ENCODE data around the gene DCDC2C. TPM values are rescaled to one million over a fixed set of nuclear protein-coding genes. Genes with fewer than 3 reads are reported as not detected.

DCDC2C gene
- total RNA-seq, 1 donor from 2014 or later: not detected

DNA sequence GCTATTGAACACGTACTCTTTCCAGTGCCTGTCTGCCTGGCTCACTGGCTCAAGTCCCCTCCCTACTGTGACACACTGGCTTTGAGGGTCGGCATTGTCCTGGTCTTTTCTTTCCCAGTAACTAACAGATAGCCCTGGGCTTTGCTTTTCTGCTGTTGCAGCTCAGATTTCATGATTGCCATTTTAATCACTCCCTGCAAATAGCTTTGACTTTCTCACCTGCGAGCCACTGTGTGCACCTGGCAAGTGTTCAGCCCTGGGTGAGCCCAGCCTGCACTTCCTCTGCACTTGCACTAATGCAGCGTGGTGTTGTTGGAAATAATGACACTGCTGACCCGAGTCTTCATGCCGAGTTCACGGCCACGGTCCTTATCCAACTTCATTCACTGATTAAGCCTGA, 52.9 kb downstream of the DCDC2C start:
- no peak for DNase-seq (ENCODE audit: low read depth)
- TF ChIP-seq, protein P1, sequence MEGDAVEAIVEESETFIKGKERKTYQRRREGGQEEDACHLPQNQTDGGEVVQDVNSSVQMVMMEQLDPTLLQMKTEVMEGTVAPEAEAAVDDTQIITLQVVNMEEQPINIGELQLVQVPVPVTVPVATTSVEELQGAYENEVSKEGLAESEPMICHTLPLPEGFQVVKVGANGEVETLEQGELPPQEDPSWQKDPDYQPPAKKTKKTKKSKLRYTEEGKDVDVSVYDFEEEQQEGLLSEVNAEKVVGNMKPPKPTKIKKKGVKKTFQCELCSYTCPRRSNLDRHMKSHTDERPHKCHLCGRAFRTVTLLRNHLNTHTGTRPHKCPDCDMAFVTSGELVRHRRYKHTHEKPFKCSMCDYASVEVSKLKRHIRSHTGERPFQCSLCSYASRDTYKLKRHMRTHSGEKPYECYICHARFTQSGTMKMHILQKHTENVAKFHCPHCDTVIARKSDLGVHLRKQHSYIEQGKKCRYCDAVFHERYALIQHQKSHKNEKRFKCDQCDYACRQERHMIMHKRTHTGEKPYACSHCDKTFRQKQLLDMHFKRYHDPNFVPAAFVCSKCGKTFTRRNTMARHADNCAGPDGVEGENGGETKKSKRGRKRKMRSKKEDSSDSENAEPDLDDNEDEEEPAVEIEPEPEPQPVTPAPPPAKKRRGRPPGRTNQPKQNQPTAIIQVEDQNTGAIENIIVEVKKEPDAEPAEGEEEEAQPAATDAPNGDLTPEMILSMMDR (conservative IDR thresholded peaks at IDR 0.05; ENCODE audit: low read depth, low read length): no peak
- H3K4me3 ChIP-seq (ENCODE audit: low read depth, low read length): no peak overlapping the region

DNA sequence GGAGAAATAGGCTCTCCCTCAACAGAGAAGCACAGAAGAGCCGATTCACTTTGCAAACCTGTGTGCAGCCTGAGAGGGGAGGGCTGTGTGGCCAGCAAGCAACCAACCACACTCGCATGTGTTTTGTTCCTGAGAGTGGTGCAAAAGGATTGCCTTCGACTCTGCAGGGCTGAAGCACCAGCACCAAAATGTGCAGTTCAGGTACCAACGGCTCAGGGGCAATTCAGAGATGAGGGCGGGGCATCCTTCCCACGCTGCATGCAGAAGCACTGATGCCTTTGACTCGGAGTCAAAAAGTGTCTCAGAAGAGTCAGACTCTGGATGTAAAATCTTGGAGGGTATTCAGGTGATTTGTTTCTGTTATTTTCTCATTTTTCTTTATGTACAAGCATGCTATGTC, 55.5 kb downstream of the DCDC2C start:
- TF ChIP-seq, protein P1 (conservative IDR thresholded peaks at IDR 0.05; ENCODE audit: low read depth, low read length): no peak

DNA sequence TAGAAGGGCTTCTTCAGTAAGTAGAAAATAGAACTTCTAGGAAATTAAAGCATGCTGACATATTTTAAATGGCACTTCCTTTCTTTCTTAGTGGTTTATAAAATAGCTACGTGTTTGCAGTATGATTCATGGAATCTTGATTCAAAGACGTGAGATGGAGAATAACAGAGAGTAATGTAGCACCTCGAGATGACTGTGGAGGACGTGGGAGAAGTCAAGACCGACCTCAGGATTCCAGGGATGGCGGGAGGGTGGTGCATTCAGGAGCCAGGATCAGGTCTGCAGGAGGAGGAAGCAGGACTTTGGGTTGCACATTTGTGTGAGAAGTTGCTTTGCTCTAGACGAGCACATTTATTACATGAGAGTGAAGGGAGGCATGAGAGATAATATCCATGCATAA, 56.0 kb downstream of the DCDC2C start:
- TF ChIP-seq, protein P1 (conservative IDR thresholded peaks at IDR 0.05; ENCODE audit: low read depth, low read length): no peak
- no peak for DNase-seq (ENCODE audit: low read depth)

More for the DNA sequence above, 55.5 kb downstream of the DCDC2C start:
- no peak for DNase-seq (ENCODE audit: low read depth)
- H3K4me3 ChIP-seq (ENCODE audit: low read depth, low read length): no peak overlapping the region

DNA sequence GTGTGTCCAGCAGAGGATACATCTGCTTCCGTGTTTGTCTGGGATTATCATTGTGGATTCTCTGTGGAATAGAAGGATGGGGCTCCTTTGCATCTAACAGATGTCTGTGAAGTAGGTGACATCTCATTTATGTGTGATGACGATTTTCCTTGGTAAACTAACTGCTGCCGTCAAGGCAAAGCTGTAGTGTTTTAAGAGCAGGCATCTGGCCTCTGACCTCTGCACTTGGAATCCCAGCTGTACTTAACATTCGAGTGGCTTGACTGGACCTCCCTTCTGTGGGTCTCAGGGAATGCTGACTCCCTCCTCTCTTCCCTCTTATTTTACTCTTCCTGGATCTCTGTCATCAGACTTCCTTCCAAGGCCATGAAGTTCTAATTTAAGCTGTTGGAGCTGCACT, 56.4 kb downstream of the DCDC2C start:
- H3K4me3 ChIP-seq (ENCODE audit: low read depth, low read length): no peak overlapping the region
- TF ChIP-seq, protein P1 (conservative IDR thresholded peaks at IDR 0.05; ENCODE audit: low read depth, low read length): no peak
- no peak for DNase-seq (ENCODE audit: low read depth)

More for the DNA sequence above, 56.0 kb downstream of the DCDC2C start:
- no peak overlapping the region for H3K4me3 ChIP-seq (ENCODE audit: low read depth, low read length)

DNA sequence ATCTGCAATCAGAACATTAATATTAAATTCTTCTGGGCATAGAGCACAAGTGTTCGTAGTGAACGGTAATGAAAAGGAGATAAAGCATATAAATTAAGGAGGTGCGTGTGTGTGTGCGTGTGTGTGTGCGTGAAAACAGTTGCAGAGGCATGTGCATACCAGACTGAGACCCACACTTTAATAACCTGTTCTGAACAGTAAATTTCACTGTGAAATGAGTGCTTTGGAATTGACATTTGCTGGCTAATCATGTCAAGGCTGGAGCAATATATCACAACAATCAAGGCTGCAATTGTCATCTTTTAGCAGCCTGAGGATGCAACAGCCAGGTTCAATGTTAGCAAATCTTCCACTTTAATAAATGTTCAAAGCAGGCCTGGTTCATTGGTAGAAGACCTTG, 57.9 kb downstream of the DCDC2C start:
- no peak overlapping the region for H3K4me3 ChIP-seq (ENCODE audit: low read depth, low read length)
- no peak for DNase-seq (ENCODE audit: low read depth)
- TF ChIP-seq, protein P1 (conservative IDR thresholded peaks at IDR 0.05; ENCODE audit: low read depth, low read length): no peak

DNA sequence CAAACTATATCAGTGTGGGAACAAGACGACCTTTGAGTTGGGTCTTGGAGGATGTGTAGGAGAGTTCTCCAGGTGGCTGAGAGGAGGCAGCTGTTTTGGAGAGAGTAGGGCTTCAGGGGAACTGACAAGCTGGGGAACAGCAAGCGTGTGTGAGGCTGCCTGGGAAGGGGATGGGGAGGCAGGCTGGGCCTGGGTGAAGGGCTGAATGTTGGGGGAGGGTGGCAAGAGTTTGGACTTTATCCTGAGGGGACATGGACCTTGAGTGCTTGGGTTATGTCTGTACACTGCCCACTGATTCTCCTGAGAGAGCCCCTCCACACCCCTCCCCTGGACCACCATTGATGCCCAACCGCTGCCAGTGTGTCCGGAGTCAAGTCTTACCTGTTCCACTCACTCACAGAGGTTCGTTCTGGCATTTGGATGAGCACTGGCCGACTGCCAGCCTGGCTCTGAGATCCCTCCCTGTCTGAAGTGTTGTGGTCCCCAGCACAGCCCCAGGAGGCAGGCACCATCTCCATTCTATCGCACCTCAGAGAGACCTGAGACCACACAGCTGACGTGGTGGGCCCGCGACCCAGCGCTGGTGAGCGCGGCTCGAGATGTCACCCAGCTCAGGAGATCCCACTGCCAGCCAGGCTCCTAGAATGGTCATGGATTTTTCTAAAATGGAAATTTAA, 59.5 kb downstream of the DCDC2C start:
- TF ChIP-seq, protein P1 (conservative IDR thresholded peaks at IDR 0.05; ENCODE audit: low read depth, low read length): no peak
- no peak overlapping the region for H3K4me3 ChIP-seq (ENCODE audit: low read depth, low read length)
- no peak for DNase-seq (ENCODE audit: low read depth)

DNA sequence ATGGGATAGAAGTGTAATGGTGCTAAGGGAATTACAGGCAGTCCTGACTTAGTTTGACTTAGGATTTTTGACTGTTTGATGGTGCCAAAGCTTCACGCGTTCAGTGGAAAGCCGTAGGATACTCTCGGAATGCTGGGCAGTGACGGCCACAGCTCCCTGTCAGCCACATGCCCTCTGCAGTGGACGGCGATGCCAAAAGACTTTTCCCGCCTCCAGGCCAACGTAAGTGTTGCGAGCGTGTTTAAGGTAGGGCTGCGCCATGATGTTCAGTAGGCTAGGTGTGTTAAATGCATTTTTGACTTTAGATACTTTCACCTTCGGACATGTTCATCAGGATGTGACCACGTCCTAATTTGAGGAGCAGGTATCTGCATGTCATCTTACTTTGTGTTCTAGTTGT, 63.4 kb downstream of the DCDC2C start:
- DNase-seq (ENCODE audit: low read depth): no peak
- H3K4me3 ChIP-seq (ENCODE audit: low read depth, low read length): no peak overlapping the region
- TF ChIP-seq, protein P1 (conservative IDR thresholded peaks at IDR 0.05; ENCODE audit: low read depth, low read length): no peak

All from epithelial cell of proximal tubule (primary cell).